Chondrocyte (in vitro differentiated cells): ENCODE data around the gene LKAAEAR1. TPM values are rescaled to one million over a fixed set of nuclear protein-coding genes. Genes with fewer than 3 reads are reported as not detected.
A peak's percentile ranks its signal among the peaks of the same experiment; 100 is the strongest.

Experiments used
- DNase-seq: peaks from one replicate; pipeline ENCODE4 v3.0.0; 2021; ENCODE audit warnings: mixed read lengths, low spot score
- H3K27ac Mint-ChIP-seq: one replicate; pipeline ENCODE4 v1.8.0; 2021; ENCODE audit warnings: mild to moderate bottlenecking, moderate library complexity, mixed read lengths; ENCODE audit not compliant: unreplicated experiment
- H3K27me3 Mint-ChIP-seq: 2 replicates; pipeline ENCODE4 v1.8.0; 2021; ENCODE audit warnings: low read depth, mixed read lengths
- H3K36me3 Mint-ChIP-seq: 2 replicates; pipeline ENCODE4 v1.8.0; 2021; ENCODE audit warnings: low read depth, mixed read lengths
- H3K4me1 Mint-ChIP-seq: 2 replicates; pipeline ENCODE4 v1.8.0; 2021; ENCODE audit warnings: low read depth, mild to moderate bottlenecking, mixed read lengths
- H3K4me3 Mint-ChIP-seq: one replicate; pipeline ENCODE4 v1.8.0; 2021; ENCODE audit warnings: mild to moderate bottlenecking, moderate library complexity, mixed read lengths; ENCODE audit not compliant: unreplicated experiment
- H3K9me3 Mint-ChIP-seq: 2 replicates; pipeline ENCODE4 v1.8.0; 2021; ENCODE audit warnings: low read depth, mixed read lengths
- CTCF ChIP-seq: fragments of 200-600 bp; sonication (generic); IDR thresholded peaks from 2 replicates; pipeline ENCODE4 v1.5.0; 2021; ENCODE audit warnings: antibody characterized with exemption, mild to moderate bottlenecking, moderate library complexity
- total RNA-seq: library from RNA; stranded (reverse); gene quantifications from 3 replicates; pipeline ENCODE4 v1.2.1, GENCODE V29; 2021

The LKAAEAR1 gene
- total RNA-seq, 1 donor from 2014 or later = 0.55 TPM

- Mint-ChIP-seq H3K4me1 (peaks cover 28% of the 10 kb centered on the region), H3K9me3 (no peaks in the 10 kb centered on the region), H3K27ac (no peak within 1 kb of the TSS), H3K27me3 (peaks cover 1% of the 10 kb centered on the region), H3K36me3 (no peaks in the 10 kb centered on the region), H3K4me3 (peak within 1 kb of the TSS; percentile 61)
- DNase-seq = no peak
- TF ChIP-seq CTCF = no peak
These were observed 34.9 kb downstream of the LKAAEAR1 start, which contains the start of gene SOX18 for GRCh38 chr20:64049060-64049877. TSS of gene SOX18 (minus strand) at chr20:64049639. CDS start at chr20:64049516, 123 bp downstream.

- H3K27ac Mint-ChIP-seq = no peak overlapping the region
- peaks cover 27% of the 10 kb centered on the region for H3K4me1 Mint-ChIP-seq
- H3K36me3 Mint-ChIP-seq = no peaks in the 10 kb centered on the region
- no peak overlapping the region for H3K4me3 Mint-ChIP-seq
- DNase-seq = no peak
- peaks cover 1% of the 10 kb centered on the region for H3K27me3 Mint-ChIP-seq
- TF ChIP-seq CTCF = no peak
- no peaks in the 10 kb centered on the region for H3K9me3 Mint-ChIP-seq
These were observed 35.7 kb downstream of the LKAAEAR1 start for GRCh38 chr20:64048402-64049044.

GRCh38 chr20:64047968-64048401 is 36.2 kb downstream of the LKAAEAR1 start:
- Mint-ChIP-seq H3K36me3 (no peaks in the 10 kb centered on the region), H3K4me1 (peaks cover 25% of the 10 kb centered on the region), H3K27me3 (peaks cover 1% of the 10 kb centered on the region), H3K9me3 (no peaks in the 10 kb centered on the region), H3K4me3 (peak overlapping the region; percentile 45), H3K27ac (no peak overlapping the region)
- TF ChIP-seq CTCF = no peak
- DNase-seq = no peak

GRCh38 chr20:64047046-64047389 is 37.2 kb downstream of the LKAAEAR1 start:
- no peak overlapping the region for H3K4me3 Mint-ChIP-seq
- peaks cover 1% of the 10 kb centered on the region for H3K27me3 Mint-ChIP-seq
- H3K4me1 Mint-ChIP-seq = peaks cover 25% of the 10 kb centered on the region
- H3K27ac Mint-ChIP-seq = no peak overlapping the region
- no peaks in the 10 kb centered on the region for H3K36me3 Mint-ChIP-seq
- no peak for DNase-seq
- no peaks in the 10 kb centered on the region for H3K9me3 Mint-ChIP-seq
- no peak for TF ChIP-seq CTCF

GRCh38 chr20:64045346-64046011 is 38.7 kb downstream of the LKAAEAR1 start:
- H3K4me1 Mint-ChIP-seq = peaks cover 25% of the 10 kb centered on the region
- H3K27me3 Mint-ChIP-seq = peaks cover 3% of the 10 kb centered on the region
- no peaks in the 10 kb centered on the region for H3K36me3 Mint-ChIP-seq
- no peak for TF ChIP-seq CTCF
- DNase-seq = no peak
- no peaks in the 10 kb centered on the region for H3K9me3 Mint-ChIP-seq
- H3K27ac Mint-ChIP-seq = no peak overlapping the region
- no peak overlapping the region for H3K4me3 Mint-ChIP-seq
